SK-N-SH treated with all-trans-retinoic acid at 6 μM for 48 hours (cell line): Measurements from ENCODE around the gene CD164.
A peak's percentile ranks its signal among the peaks of the same experiment; 100 is the strongest.
"Not testable (repeated sequence)": the region's sequence is repeated elsewhere in the genome, so short reads cannot be mapped to it uniquely, and the experiment has no call there.

Source experiments
- ATAC-seq: fragments of 200-7000 bp; cut with Tn5 transposase; 3 replicates; pipeline ENCODE4 v1.9.1; 2020; ENCODE audit warnings: mild to moderate bottlenecking, moderate library complexity
- ARNTL ChIP-seq: fragments of 450-650 bp; formaldehyde crosslinking; IDR thresholded peaks from 2 replicates; pipeline ENCODE4 v1.5.0; 2020; ENCODE audit warnings: low read depth, mild to moderate bottlenecking, moderate library complexity, borderline replicate concordance
- BACH2 ChIP-seq: fragments of 250-450 bp; sonication (Bioruptor Pico); IDR thresholded peaks from 2 replicates; pipeline ENCODE4 v1.9.0; 2021; ENCODE audit warnings: mild to moderate bottlenecking, borderline replicate concordance
- CREB5 ChIP-seq: fragments of 250-450 bp; sonication (Bioruptor Pico); IDR thresholded peaks from 2 replicates; pipeline ENCODE4 v1.5.1; 2020; ENCODE audit warnings: low read depth, mild to moderate bottlenecking, moderate library complexity
- CSDC2 ChIP-seq: fragments of 250-450 bp; sonication (Bioruptor Pico); IDR thresholded peaks from 2 replicates; pipeline ENCODE4 v1.5.0; 2020; ENCODE audit warnings: mild to moderate bottlenecking, moderate library complexity
- CSRNP3 ChIP-seq: fragments of 250-450 bp; sonication (Bioruptor Pico); IDR thresholded peaks from 2 replicates; pipeline ENCODE4 v1.5.1; 2021; ENCODE audit warnings: mild to moderate bottlenecking, moderate library complexity
- GLIS3 ChIP-seq: fragments of 250-450 bp; sonication (Bioruptor Pico); IDR thresholded peaks from 2 replicates; pipeline ENCODE4 v1.5.0; 2020; ENCODE audit warnings: mild to moderate bottlenecking, moderate library complexity
- ISL1 ChIP-seq: fragments of 250-450 bp; sonication (Bioruptor Pico); IDR thresholded peaks from 2 replicates; pipeline ENCODE4 v2.1.2; 2022; ENCODE audit warnings: mild to moderate bottlenecking, moderate library complexity
- PATZ1 ChIP-seq: fragments of 250-450 bp; sonication (Bioruptor Pico); IDR thresholded peaks from 2 replicates; pipeline ENCODE4 v1.8.0; 2020; ENCODE audit warnings: mild to moderate bottlenecking, moderate library complexity, borderline replicate concordance
- PPARA ChIP-seq: fragments of 250-450 bp; sonication (Bioruptor Pico); IDR thresholded peaks from 2 replicates; pipeline ENCODE4 v1.5.0; 2020; ENCODE audit warnings: mild to moderate bottlenecking, borderline replicate concordance
- RARB ChIP-seq: fragments of 250-450 bp; sonication (Bioruptor Pico); IDR thresholded peaks from 2 replicates; pipeline ENCODE4 v1.8.0; 2021; ENCODE audit warnings: mild to moderate bottlenecking, moderate library complexity
- SNAI2 ChIP-seq: fragments of 250-450 bp; sonication (Bioruptor Pico); IDR thresholded peaks from 2 replicates; pipeline ENCODE4 v1.5.0; 2020; ENCODE audit warnings: mild to moderate bottlenecking, moderate library complexity
- TCF4 ChIP-seq: fragments of 250-450 bp; sonication (Bioruptor Pico); IDR thresholded peaks from 2 replicates; pipeline ENCODE4 v1.8.0; 2021; ENCODE audit warnings: mild to moderate bottlenecking, moderate library complexity, borderline replicate concordance
- TOX ChIP-seq: fragments of 250-450 bp; sonication (Bioruptor Pico); IDR thresholded peaks from 2 replicates; pipeline ENCODE4 v1.8.0; 2021; ENCODE audit warnings: mild to moderate bottlenecking, moderate library complexity, borderline replicate concordance
- TSHZ2 ChIP-seq: fragments of 250-450 bp; sonication (Bioruptor Pico); IDR thresholded peaks from 2 replicates; pipeline ENCODE4 v1.5.0; 2020; ENCODE audit warnings: mild to moderate bottlenecking, moderate library complexity
- ZFP30 ChIP-seq: fragments of 450-650 bp; formaldehyde crosslinking; IDR thresholded peaks from 2 replicates; pipeline ENCODE4 v1.5.0; 2022; ENCODE audit warnings: mild to moderate bottlenecking, moderate library complexity
- ZNF565 ChIP-seq: fragments of 450-650 bp; formaldehyde crosslinking; conservative IDR thresholded peaks from 2 replicates; pipeline ENCODE4 v1.5.0; 2020; ENCODE audit warnings: low read depth, mild to moderate bottlenecking, moderate library complexity
- ZNF70 ChIP-seq: fragments of 450-650 bp; formaldehyde crosslinking; IDR thresholded peaks from 2 replicates; pipeline ENCODE4 v1.5.0; 2020; ENCODE audit warnings: mild to moderate bottlenecking, moderate library complexity
- ZNF8 ChIP-seq: fragments of 450-650 bp; formaldehyde crosslinking; IDR thresholded peaks from 2 replicates; pipeline ENCODE4 v1.5.0; 2020; ENCODE audit warnings: mild to moderate bottlenecking, moderate library complexity

CD164 gene

GRCh38 chr6:109369728-109370127, 12.5 kb downstream of the CD164 start:
- TF ChIP-seq ZNF565 (CRISPR knock-in tag) (no peak), CSDC2 (no peak), SNAI2 (CRISPR knock-in tag) (no peak), PATZ1 (CRISPR knock-in tag) (no peak), ZNF8 (CRISPR knock-in tag) (no peak), BACH2 (no peak), RARB (CRISPR knock-in tag) (no peak), CSRNP3 (CRISPR knock-in tag) (no peak)
- no peak for ATAC-seq

- 0 out of 2 replicates have a peak, but pooled peaks have one; percentile 28 for TF ChIP-seq ZNF8 (CRISPR knock-in tag)
- ATAC-seq: not testable (repeated sequence)
These were observed 17.7 kb downstream of the CD164 start for GRCh38 chr6:109364382-109365078.

GRCh38 chr6:109363753-109364152, 18.5 kb downstream of the CD164 start:
- TF ChIP-seq BACH2: no peak
- no peak for TF ChIP-seq TCF4 (CRISPR knock-in tag)
- TF ChIP-seq ZNF70: no peak
- TF ChIP-seq SNAI2 (CRISPR knock-in tag): no peak
- no peak for ATAC-seq

GRCh38 chr6:109362102-109362884, 20.0 kb downstream of the CD164 start:
- TF ChIP-seq ZFP30 (no peak), PPARA (CRISPR knock-in tag) (no peak), SNAI2 (CRISPR knock-in tag) (no peak), PATZ1 (CRISPR knock-in tag) (no peak), ARNTL (CRISPR knock-in tag) (no peak), ZNF70 (no peak), BACH2 (no peak), ISL1 (CRISPR knock-in tag) (no peak), TOX (CRISPR knock-in tag) (no peak), CSRNP3 (CRISPR knock-in tag) (no peak), GLIS3 (no peak)
- TF ChIP-seq, all 23 proteins: peak for 0
- ATAC-seq: no peak

GRCh38 chr6:109360791-109361190, 21.5 kb downstream of the CD164 start:
- ATAC-seq: no peak
- no peak for TF ChIP-seq RARB (CRISPR knock-in tag)
- TF ChIP-seq ARNTL (CRISPR knock-in tag): no peak
- TF ChIP-seq TSHZ2: no peak
- no peak for TF ChIP-seq CREB5 (CRISPR knock-in tag)
- TF ChIP-seq BACH2: no peak
- TF ChIP-seq PATZ1 (CRISPR knock-in tag): no peak
